IPS-11a (cell line): ENCODE measurements around the gene TMEM183A.
"Not testable (repeated sequence)": the region's sequence is repeated elsewhere in the genome, so short reads cannot be mapped to it uniquely, and the experiment has no call there.

Source experiments
- H3K4me3 ChIP-seq: one replicate; pipeline ENCODE4 v1.5.1; 2013; ENCODE audit warnings: low read depth, low read length, control low read depth

Gene TMEM183A

GRCh38 chr1:202987255-202987654, 19.9 kb upstream of the TMEM183A start:
- no peak overlapping the region for H3K4me3 ChIP-seq

DNA sequence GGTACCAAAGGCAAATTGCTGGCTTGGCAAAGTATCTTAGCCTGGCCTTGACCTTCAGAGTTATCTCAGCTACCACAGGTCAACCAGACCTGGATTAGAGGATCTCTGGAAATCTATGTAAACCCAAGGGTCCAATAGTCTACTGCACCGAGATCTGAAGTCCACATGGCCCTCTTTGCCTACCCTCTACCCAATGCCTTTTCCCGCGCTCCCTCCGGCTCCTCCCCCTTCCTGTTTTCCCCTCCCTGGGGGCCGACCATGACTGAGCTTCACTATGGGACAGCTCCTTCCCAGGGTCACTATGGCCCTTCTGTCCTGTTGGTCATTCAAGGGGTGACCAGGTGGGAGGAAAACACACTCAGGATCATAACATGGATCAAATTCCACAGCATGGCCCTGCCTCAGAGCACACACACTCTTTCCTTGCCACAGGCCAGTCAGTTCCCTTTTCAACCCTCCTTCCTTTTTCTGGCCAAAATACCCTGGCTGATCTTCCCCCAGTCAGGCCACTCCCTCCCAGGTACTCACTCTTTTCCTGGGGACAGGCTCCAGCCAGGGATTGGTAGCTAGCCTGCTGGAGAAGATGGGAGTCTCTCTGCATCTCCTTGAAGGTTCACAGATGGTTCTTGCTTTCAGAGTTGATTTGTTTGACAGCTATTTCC, 19.1 kb upstream of the TMEM183A start:
- no peak overlapping the region for H3K4me3 ChIP-seq

DNA sequence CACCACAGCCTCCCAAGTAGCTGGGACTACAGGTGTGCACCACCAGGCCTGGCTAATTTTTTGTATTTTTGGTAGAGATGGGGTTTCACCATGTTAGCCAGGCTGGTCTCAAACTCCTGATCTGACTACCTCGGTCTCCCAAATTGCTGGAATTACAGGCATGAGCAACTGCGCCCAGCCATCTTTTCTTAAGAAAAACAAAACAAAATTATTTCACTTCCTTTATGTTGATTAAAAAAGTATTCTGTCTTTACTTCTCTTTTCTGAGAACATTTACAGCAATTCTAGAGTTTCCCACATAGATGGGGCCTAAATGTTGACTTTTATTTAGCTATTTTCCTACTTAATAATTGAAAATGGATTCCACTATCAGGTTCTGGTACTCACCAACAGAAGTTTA, 17.3 kb upstream of the TMEM183A start:
- H3K4me3 ChIP-seq, result no peak overlapping the region

GRCh38 chr1:202991112-202991511, 16.1 kb upstream of the TMEM183A start:
- no peak overlapping the region for H3K4me3 ChIP-seq

- no peak overlapping the region for H3K4me3 ChIP-seq
Observed at GRCh38 chr1:202994756-202995155, 12.4 kb upstream of the TMEM183A start.

GRCh38 chr1:202998836-202999750, 8.1 kb upstream of the TMEM183A start:
- no peak overlapping the region for H3K4me3 ChIP-seq

DNA sequence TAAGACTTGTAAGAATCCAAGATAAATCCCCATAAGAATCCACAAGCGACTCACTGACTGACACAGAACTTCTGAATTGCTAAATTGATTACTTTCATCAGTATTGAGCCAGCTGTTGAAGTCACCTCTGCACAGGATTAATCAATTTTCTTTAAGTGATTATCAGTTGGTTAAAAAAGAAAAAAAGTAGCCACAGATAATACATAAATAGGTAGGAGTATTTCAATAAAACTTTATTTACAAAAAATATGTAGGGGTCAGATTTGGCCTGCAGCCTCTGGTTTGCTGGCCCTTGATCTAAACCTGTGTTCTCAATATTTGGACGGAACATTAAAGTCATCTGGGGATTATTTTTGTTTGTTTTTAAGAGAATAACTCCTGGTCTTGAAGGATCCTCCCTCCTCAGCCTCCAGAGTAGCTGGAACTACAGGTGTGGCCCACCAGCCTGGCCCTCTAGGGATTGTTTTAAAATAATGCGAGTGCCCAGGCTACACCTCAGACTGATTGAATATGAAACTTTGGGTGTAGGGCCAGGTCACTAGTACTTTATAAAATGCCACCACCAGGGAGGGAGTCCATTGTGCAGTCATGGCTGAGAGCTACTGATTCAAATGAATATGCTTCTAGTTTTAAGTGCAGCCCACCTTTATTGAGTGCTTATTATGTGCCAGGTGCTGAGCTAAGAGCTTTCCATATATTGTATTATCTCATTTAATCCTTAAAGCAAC, 6.8 kb upstream of the TMEM183A start:
- H3K4me3 ChIP-seq, result no peak overlapping the region

DNA sequence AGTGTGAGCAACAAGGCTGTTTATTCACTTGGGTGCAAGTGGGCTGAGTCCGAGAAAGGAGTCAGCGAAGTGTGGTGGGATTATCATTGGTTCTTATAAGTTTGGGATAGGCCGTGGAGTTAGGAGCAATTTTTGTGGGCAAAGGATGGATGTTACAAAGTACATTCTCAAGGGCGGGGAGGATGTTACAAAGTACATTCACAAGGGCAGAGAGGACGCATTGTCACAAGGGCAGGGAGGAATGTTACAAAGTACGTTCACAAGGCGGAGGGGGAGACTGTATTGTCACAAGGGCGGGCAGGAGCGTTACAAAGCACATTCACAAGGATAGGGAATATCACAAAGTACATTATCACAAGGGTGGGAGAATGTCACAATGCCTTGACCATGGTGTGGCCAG, 5.2 kb upstream of the TMEM183A start:
- H3K4me3 ChIP-seq, result no peak overlapping the region

DNA sequence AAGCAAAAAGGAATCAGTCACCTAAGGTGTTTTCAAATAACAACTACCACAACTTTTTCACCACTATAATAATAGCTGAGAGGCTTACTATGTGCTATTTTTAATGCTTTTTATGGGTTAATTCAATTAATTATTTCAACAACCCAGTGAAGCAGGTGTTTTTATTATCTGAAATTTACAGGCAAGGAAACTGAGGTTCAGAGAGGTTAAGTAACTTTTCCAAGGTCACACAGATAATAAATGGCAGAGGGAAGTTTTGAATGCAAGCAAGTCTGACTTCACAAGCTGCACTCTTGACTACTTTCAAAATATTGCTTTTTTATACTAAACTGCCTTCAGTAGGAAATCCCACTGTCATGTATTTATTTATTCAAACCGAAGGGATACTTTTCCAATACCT, 4.2 kb upstream of the TMEM183A start:
- H3K4me3 ChIP-seq, result no peak overlapping the region

- H3K4me3 ChIP-seq, result not testable (repeated sequence)
Observed at GRCh38 chr1:203005395-203006142, 1.6 kb upstream of the TMEM183A start.

DNA sequence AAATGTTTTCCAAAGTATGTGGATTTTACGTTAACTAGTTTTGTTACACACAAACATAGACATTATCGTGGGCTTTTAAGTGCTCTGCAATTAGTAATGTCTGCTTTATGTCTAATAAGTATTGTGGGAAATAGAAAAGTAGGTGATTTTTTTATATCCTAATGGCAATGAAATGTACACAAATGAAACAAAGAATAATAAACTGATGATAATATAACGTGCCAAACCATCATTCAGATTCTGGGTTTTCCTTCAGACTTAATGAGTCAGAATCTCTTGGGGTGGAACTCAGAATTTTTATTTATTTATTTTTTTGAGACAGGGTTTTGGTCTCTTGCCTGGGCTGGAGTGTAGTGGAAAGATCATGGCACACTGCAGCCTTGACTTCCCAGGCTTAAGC, 2.0 kb downstream of the TMEM183A start:
- no peak overlapping the region for H3K4me3 ChIP-seq

GRCh38 chr1:203011582-203011981, 4.4 kb downstream of the TMEM183A start:
- no peak overlapping the region for H3K4me3 ChIP-seq

- H3K4me3 ChIP-seq, result no peak overlapping the region
Observed at GRCh38 chr1:203017061-203017460, 9.9 kb downstream of the TMEM183A start.

DNA sequence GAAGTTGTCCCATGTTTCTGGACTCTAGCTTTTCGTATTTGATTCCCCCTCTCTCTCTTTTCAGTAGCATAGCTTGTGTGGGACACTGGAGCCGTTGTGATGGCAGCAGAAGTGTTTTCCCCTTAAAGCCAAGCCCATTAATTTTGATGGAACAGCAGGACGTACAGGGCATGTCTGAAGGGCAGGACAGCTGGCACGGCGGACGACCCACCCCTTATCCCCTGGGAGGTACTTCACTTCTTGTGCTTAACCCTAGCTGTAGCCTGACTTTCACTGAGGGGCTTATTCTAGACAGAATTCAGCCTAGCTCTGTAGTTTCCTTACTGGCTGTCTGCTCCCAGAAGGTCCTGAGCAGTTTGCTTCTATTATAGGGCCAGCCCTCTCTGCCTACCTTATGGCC, 10.5 kb downstream of the TMEM183A start:
- H3K4me3 ChIP-seq, result no peak overlapping the region

DNA sequence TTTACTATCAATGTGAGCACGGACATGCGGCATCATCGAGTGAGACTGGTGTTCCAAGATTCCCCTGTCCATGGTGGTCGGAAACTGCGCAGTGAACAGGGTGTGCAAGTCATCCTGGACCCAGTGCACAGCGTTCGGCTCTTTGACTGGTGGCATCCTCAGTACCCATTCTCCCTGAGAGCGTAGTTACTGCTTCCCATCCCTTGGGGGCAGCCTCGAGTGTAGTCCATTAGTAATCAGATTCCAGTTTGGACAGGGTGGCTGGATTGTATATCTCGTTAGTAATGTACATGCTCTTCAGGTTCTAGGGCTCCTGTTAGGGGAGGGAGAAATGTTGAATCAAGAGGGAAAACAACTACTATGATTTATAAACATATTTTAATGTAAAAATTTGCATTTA, 15.7 kb downstream of the TMEM183A start:
- not testable (repeated sequence) for H3K4me3 ChIP-seq

DNA sequence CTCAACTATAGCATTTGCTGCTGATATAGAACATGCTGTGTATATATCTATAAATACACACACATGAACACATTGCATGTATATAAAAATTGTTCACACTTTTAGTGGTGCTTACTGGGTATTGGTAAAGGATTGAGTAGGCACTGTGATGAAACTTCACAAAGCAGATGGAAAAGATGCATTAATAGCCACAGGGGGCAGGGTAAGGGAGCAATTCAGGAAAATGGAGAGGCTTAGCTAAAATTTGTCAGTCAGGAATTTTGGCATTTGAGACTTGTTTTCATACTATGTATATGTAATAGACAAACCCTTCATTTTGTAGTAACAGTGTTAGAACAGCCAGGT, 18.5 kb downstream of the TMEM183A start:
- no peak overlapping the region for H3K4me3 ChIP-seq

- H3K4me3 ChIP-seq, result peak within 1 kb of the TSS; percentile 64
Observed at GRCh38 chr1:203026031-203026665, 19.0 kb downstream of the TMEM183A start, which contains the start of gene PPFIA4. PPFIA4 (plus strand) TSS chr1:203026491; CDS start chr1:203039009, 12,518 bp downstream.

- H3K4me3 ChIP-seq, result peak overlapping the region; percentile 64
Observed at GRCh38 chr1:203026666-203027663, 19.8 kb downstream of the TMEM183A start.

- no peak overlapping the region for H3K4me3 ChIP-seq
Observed at GRCh38 chr1:203028067-203028783, 21.1 kb downstream of the TMEM183A start.
